HG02642 (cell line): ENCODE results near the gene ACTA2.

ENCODE experiments used
- ATAC-seq: cut with Tn5 transposase; IDR thresholded peaks from one replicate; pipeline ENCODE4 v1.9.1; 2021; ENCODE audit warnings: mild to moderate bottlenecking; ENCODE audit not compliant: unreplicated experiment, poor library complexity

Gene ACTA2

GRCh38 chr10:88926566-88927415 lies 25.8 kb downstream of the ACTA2 start:
- ATAC-seq: no peak

- ATAC-seq: no peak
These were observed 29.1 kb downstream of the ACTA2 start for GRCh38 chr10:88923520-88923919.

GRCh38 chr10:88922041-88922440 lies 30.5 kb downstream of the ACTA2 start:
- ATAC-seq: no peak

- no peak for ATAC-seq
These were observed 31.5 kb downstream of the ACTA2 start for GRCh38 chr10:88920986-88921593.

GRCh38 chr10:88920198-88920597 lies 32.4 kb downstream of the ACTA2 start:
- no peak for ATAC-seq

- no peak for ATAC-seq
These were observed 33.5 kb downstream of the ACTA2 start for GRCh38 chr10:88919041-88919440.

GRCh38 chr10:88918191-88918905 lies 34.2 kb downstream of the ACTA2 start:
- ATAC-seq: no peak

- ATAC-seq: no peak
These were observed 35.6 kb downstream of the ACTA2 start for GRCh38 chr10:88916986-88917385.

GRCh38 chr10:88916231-88916630 lies 36.3 kb downstream of the ACTA2 start:
- ATAC-seq: no peak

- no peak for ATAC-seq
These were observed 36.8 kb downstream of the ACTA2 start for GRCh38 chr10:88915781-88916180.

GRCh38 chr10:88913788-88914187 lies 38.8 kb downstream of the ACTA2 start:
- no peak for ATAC-seq

GRCh38 chr10:88913127-88913526 lies 39.4 kb downstream of the ACTA2 start:
- no peak for ATAC-seq

GRCh38 chr10:88911851-88912250 lies 40.7 kb downstream of the ACTA2 start:
- no peak for ATAC-seq

- no peak for ATAC-seq
These were observed 41.5 kb downstream of the ACTA2 start for GRCh38 chr10:88911116-88911515.

GRCh38 chr10:88908194-88908593 lies 44.4 kb downstream of the ACTA2 start:
- no peak for ATAC-seq

- ATAC-seq: no peak
These were observed 45.7 kb downstream of the ACTA2 start for GRCh38 chr10:88906921-88907320.

- ATAC-seq: no peak
These were observed 48.9 kb downstream of the ACTA2 start for GRCh38 chr10:88903715-88904114.

GRCh38 chr10:88901984-88902789 lies 50.4 kb downstream of the ACTA2 start:
- ATAC-seq: peak; percentile 49

GRCh38 chr10:88901206-88901983 lies 51.2 kb downstream of the ACTA2 start:
- ATAC-seq: peak; percentile 84

GRCh38 chr10:88899886-88900285 lies 52.7 kb downstream of the ACTA2 start:
- ATAC-seq: no peak
